Kidney (tissue), 14 donors: Measurements from ENCODE around the gene ERMARD. TPM values are rescaled to one million over a fixed set of nuclear protein-coding genes. Genes with fewer than 3 reads are reported as not detected.

ENCODE experiments used
- DNase-seq, 5 donors: peaks; one replicate each; pipeline ENCODE4 v3.0.0-alpha.2; 2013 to 2020
- FAIRE-seq: peaks from 2 replicates; lab custom pipeline; 2012; peaks lifted over from hg19 to GRCh38; lab: Jason Lieb, UNC
- H3K27ac ChIP-seq, 2 donors: one replicate each; pipeline ENCODE4 v1.7.0; 2013; ENCODE audit warnings: low read depth in 2 of 2, low read length in 2 of 2, inconsistent platforms in 1 of 2
- H3K27me3 ChIP-seq: one replicate; pipeline ENCODE4 v1.7.1; 2013; ENCODE audit warnings: low read length, inconsistent platforms; ENCODE audit not compliant: control insufficient read depth, insufficient read depth
- H3K36me3 ChIP-seq, 3 donors: one replicate each; pipeline versions ENCODE4 v1.7.0 to v1.7.1; 2013; ENCODE audit warnings: low read length in 3 of 3, control low read depth in 1 of 3, inconsistent platforms in 1 of 3; ENCODE audit not compliant: insufficient read depth in 3 of 3, control insufficient read depth in 2 of 3
- H3K4me1 ChIP-seq, 3 donors: one replicate each; pipeline versions ENCODE4 v1.7.0 to v1.7.1; 2013; ENCODE audit warnings: low read length in 3 of 3, inconsistent platforms in 1 of 3, low read depth in 1 of 3; ENCODE audit not compliant: control insufficient read depth in 2 of 3, insufficient read depth in 2 of 3
- H3K4me3 ChIP-seq, 3 donors: one replicate each; pipeline versions ENCODE4 v1.7.0 to v1.8.1; 2013; ENCODE audit warnings: low read length in 3 of 3, control low read depth in 1 of 3, inconsistent platforms in 1 of 3
- H3K9ac ChIP-seq, 3 donors: one replicate each; pipeline versions ENCODE4 v1.7.0 to v1.7.1; 2013; ENCODE audit warnings: low read length in 3 of 3, control low read depth in 1 of 3, inconsistent platforms in 1 of 3
- H3K9me3 ChIP-seq, 3 donors: one replicate each; pipeline versions ENCODE4 v1.7.0 to v1.7.1; 2013; ENCODE audit warnings: low read length in 3 of 3, control low read depth in 1 of 3, inconsistent platforms in 1 of 3; ENCODE audit not compliant: control insufficient read depth in 2 of 3, insufficient read depth in 1 of 3
- intact Hi-C: fragments of 100-400 bp; cut with DNase I; formaldehyde crosslinking; loops from one replicate; pipeline ENCODE4 v1.11.1; 2022
- polyA plus RNA-seq: library from polyadenylated mRNA; stranded (reverse); fragments of 350-450 nt; fragmentation: Illumina TruSeq; extraction: RNeasy Lipid Tissue Mini Kit (QIAGEN cat#74804); gene quantifications from one replicate; pipeline ENCODE4 v1.2.3, GENCODE V29; 2014; ENCODE audit warnings: low read depth, low replicate concordance; ENCODE audit not compliant: insufficient read depth
- total RNA-seq: library from RNA; stranded (reverse); fragmentation: NEBNext Ultra II Directional; extraction: Animal tissue kit (Norgen Biotek cat#: 25700); gene quantifications from one replicate; pipeline ENCODE4 v1.2.1, GENCODE V29; 2021
- TF ChIP-seq, protein P1 (sequence below): IDR thresholded peaks from 3 replicates; pipeline ENCODE4 v1.5.1; 2012; ENCODE audit warnings: mild to moderate bottlenecking, moderate library complexity, borderline replicate concordance; ENCODE audit not compliant: insufficient read depth; ENCODE audit errors: extremely low read depth
- donor health status: control.
- donor health status: control.
- donor health status: control.
- donor health status: control.
- donor health status: control.
- donor health status: DM: yes; HTN: yes; CAD: no.
- donor health status: Normal renal cell carcinoma (clear cell type).

Gene ERMARD
- total and polyA plus RNA-seq, 2 donors from 2014 or later: 22.3 to 36.8 TPM

DNA sequence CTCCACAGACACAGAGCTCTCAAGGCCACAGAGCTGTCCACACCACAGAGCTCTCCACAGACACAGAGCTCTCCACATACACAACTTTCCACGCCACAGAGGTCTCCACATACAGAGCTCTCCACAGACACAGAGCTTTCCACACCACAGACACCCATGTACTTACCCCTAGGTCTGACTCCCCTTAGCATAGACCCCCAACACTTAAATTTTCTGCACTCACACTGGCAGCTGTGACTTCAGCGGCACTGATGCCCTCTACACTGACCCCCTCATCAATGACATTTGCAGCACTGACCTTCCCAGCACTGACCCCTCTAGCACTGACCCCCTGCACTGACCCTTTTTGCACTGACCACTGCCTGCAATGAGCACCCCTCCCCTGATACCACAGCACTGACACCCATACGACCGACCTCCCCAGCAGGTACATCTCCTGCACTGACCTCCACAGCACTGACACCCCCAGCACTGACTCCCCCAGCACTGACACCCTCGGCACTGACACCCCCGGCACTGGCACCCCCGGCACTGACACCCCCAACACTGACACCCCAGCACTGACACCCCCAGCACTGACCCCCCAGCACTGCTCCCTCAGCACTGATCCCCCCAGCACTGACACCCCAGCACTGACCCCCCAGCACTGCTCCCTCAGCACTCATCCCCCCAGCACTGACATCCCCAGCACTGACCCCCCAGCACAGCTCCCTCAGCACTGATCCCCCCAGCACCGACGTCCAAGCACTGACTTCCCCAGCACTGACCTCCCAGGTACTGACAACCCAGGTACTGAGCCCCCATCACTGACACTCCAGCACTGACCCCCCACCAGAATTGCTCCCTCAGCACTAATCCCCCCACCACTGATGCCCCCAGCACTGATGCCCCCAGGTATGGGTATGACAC lies 56.5 kb downstream of the ERMARD start:
- no peaks in the 10 kb centered on the region for H3K36me3 ChIP-seq
- no peak overlapping the region for H3K4me3 ChIP-seq
- TF ChIP-seq, protein P1, sequence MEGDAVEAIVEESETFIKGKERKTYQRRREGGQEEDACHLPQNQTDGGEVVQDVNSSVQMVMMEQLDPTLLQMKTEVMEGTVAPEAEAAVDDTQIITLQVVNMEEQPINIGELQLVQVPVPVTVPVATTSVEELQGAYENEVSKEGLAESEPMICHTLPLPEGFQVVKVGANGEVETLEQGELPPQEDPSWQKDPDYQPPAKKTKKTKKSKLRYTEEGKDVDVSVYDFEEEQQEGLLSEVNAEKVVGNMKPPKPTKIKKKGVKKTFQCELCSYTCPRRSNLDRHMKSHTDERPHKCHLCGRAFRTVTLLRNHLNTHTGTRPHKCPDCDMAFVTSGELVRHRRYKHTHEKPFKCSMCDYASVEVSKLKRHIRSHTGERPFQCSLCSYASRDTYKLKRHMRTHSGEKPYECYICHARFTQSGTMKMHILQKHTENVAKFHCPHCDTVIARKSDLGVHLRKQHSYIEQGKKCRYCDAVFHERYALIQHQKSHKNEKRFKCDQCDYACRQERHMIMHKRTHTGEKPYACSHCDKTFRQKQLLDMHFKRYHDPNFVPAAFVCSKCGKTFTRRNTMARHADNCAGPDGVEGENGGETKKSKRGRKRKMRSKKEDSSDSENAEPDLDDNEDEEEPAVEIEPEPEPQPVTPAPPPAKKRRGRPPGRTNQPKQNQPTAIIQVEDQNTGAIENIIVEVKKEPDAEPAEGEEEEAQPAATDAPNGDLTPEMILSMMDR: no peak
- no peaks in the 10 kb centered on the region for H3K9me3 ChIP-seq
- no peaks in the 10 kb centered on the region for H3K4me1 ChIP-seq
- peaks cover 3% of the 10 kb centered on the region for H3K27me3 ChIP-seq
- H3K27ac ChIP-seq: no peak overlapping the region
- FAIRE-seq (no peak), DNase-seq (peak in 2 of 5 donors; percentile 8 to 33)
- H3K9ac ChIP-seq: no peak overlapping the region
- intact Hi-C loops: no loop called here

DNA sequence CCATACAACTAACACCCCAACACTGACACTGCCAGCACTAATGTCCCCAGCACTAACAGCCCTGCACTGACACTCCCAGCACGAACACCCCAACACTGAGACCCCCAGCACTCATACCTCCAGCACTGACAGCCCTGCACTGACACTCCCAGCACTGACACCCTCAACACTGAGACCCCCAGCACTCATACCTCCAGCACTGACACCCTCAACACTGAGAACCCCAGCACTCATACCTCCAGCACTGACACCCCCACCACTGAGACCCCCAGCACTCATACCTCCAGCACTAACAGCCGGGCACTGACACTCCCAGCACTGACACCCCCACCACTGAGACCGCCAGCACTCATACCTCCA lies 57.2 kb downstream of the ERMARD start:
- Histone ChIP-seq H3K4me3 (no peak overlapping the region), H3K4me1 (no peaks in the 10 kb centered on the region), H3K27me3 (peaks cover 3% of the 10 kb centered on the region), H3K9me3 (no peaks in the 10 kb centered on the region), H3K9ac (no peak overlapping the region), H3K27ac (no peak overlapping the region), H3K36me3 (no peaks in the 10 kb centered on the region)
- DNase-seq: peak in 1 of 5 donors; percentile 16
- intact Hi-C loops: no loop called here
- TF ChIP-seq, protein P1: no peak
- no peak for FAIRE-seq

DNA sequence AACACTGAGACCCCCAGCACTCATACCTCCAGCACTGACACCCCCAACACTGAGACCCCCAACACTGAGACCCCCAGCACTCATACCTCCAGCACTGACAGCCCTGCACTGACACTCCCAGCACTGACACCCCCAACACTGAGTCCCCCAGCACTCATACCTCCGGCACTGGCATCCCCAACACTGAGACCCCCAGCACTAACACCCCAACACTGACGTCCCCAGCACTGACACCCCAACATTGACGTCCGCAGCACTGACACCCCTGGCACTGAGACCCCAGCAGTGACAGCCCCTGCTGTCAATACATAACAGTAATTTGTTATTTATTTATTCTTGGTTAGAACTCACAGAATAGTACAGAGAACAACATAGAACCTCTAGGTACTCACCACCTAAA lies 58.0 kb downstream of the ERMARD start:
- peak in 1 of 5 donors; percentile 11 for DNase-seq
- Histone ChIP-seq H3K4me1 (no peaks in the 10 kb centered on the region), H3K4me3 (no peak overlapping the region), H3K9me3 (no peaks in the 10 kb centered on the region), H3K9ac (no peak overlapping the region), H3K27ac (no peak overlapping the region), H3K36me3 (no peaks in the 10 kb centered on the region), H3K27me3 (peaks cover 3% of the 10 kb centered on the region)
- intact Hi-C loops: no loop called here
- TF ChIP-seq, protein P1: no peak
- no peak for FAIRE-seq
